Measurements from ENCODE around the gene ARL8A. TPM values are rescaled to one million over a fixed set of nuclear protein-coding genes. Genes with fewer than 3 reads are reported as not detected.

The ARL8A gene
- total and polyA plus RNA-seq, 2 donors (not counting 1 experiment from before 2014, with no cell fraction given): 67.6 to 70.7 TPM

- no peaks in the 10 kb centered on the region for H4K20me1 ChIP-seq (ENCODE audit: control insufficient read depth, insufficient read depth, low read length, poor library complexity, severe bottlenecking)
- peaks cover 1% of the 10 kb centered on the region for H3K27me3 Mint-ChIP-seq
- no peak overlapping the region for H3K27ac ChIP-seq (ENCODE audit: low read length in 2 of 2)
- H3K4me1 ChIP-seq (ENCODE audit: control insufficient read depth in 2 of 2, insufficient read depth in 2 of 2, low read length in 2 of 2): no peaks in the 10 kb centered on the region
- H3K9ac ChIP-seq (ENCODE audit: low read length): no peak overlapping the region
- TF ChIP-seq EZH2 (IDR thresholded peaks at IDR 0.05; ENCODE audit: borderline replicate concordance, insufficient read depth, low read depth, low read length, poor library complexity, severe bottlenecking) (no peak), CTCF (IDR thresholded peaks at IDR 0.05) (no peak)
- H2AFZ ChIP-seq (ENCODE audit: insufficient read depth, low read depth, low read length, poor library complexity, severe bottlenecking): no peak overlapping the region
- CTCF ChIA-PET: no interaction called here
- H3K79me2 ChIP-seq (ENCODE audit: control insufficient read depth, insufficient read depth, low read length): no peaks in the 10 kb centered on the region
- H3K27ac Mint-ChIP-seq: no peak overlapping the region
- ATAC-seq (ENCODE audit: low read depth) (no peak), DNase-seq (no peak)
- POLR2A ChIA-PET: no interaction called here
- H3K4me1 Mint-ChIP-seq: peaks cover 2% of the 10 kb centered on the region
- H3K9me3 Mint-ChIP-seq (ENCODE audit: insufficient read depth): no peaks in the 10 kb centered on the region
- no peak overlapping the region for H3K4me3 ChIP-seq (ENCODE audit: control extremely low read depth in 1 of 5, extremely low read depth in 1 of 5, insufficient read depth in 1 of 5, low read depth in 2 of 5, low read length in 4 of 5)
- H3K27me3 ChIP-seq (replicated peaks in 1 of 4; ENCODE audit: control extremely low read depth in 1 of 4, control insufficient read depth in 3 of 4, insufficient read depth in 4 of 4, low read length in 3 of 4): no peaks in the 10 kb centered on the region
- H3K4me2 ChIP-seq (replicated peaks; ENCODE audit: low read depth, low read length, poor library complexity, severe bottlenecking): no peak overlapping the region
- H3K9me3 ChIP-seq (ENCODE audit: control extremely low read depth in 1 of 3, control insufficient read depth in 2 of 3, insufficient read depth in 1 of 3, low read length in 2 of 3): no peaks in the 10 kb centered on the region
- intact Hi-C loops (cut with micrococcal nuclease): no loop called here
- WGBS (ENCODE audit: insufficient coverage): 100% methylated on average over 4 of the region's 5 CpGs
- no peak overlapping the region for H3K4me3 Mint-ChIP-seq
- H3K36me3 ChIP-seq (replicated peaks in 1 of 2; ENCODE audit: control extremely low read depth in 1 of 2, control insufficient read depth in 1 of 2, extremely low read depth in 1 of 2, insufficient read depth in 2 of 2, low read length in 1 of 2): no peaks in the 10 kb centered on the region
These were observed 27.4 kb upstream of the ARL8A start for GRCh38 chr1:202172015-202172355.

DNA sequence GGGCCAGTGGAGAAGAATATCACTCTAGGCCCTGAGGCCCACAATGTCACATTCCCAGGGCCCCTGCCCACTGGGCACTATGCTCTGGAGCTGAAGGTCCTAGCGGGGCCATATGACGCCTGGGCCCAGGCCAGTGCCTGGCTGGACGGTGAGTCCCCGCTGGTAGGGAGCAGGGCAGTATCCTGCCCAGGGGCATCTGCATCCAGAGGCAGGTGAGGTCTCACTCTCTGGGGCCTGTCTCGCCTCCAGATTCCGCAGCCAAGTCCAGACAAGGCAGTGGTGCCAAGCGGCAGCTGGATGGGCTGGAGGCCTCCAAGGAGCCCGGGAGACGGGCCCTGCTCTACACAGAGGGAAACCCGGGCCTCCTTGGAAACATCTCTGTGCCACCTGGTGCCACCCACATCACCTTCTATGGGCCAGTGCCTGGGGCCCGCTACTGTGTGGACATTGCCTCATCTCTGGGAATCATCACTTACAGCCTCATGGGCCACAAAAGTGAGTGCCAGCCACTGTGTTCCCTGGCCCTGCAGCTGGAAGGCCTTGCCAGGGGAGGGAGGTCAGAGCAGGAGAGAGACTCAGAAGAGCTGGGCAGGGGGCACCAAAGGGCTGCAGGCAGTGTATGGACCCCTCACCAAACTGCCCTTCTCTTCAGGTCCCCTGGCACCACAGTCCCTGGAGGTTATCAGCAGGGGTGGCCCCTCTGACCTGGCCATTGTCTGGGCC, 26.9 kb upstream of the ARL8A start:
- no peak overlapping the region for H3K4me2 ChIP-seq (replicated peaks; ENCODE audit: low read depth, low read length, poor library complexity, severe bottlenecking)
- DNase-seq (no peak), ATAC-seq (ENCODE audit: low read depth) (no peak)
- H3K4me1 Mint-ChIP-seq: peaks cover 7% of the 10 kb centered on the region
- no peaks in the 10 kb centered on the region for H3K9me3 Mint-ChIP-seq (ENCODE audit: insufficient read depth)
- H3K36me3 ChIP-seq (replicated peaks in 1 of 2; ENCODE audit: control extremely low read depth in 1 of 2, control insufficient read depth in 1 of 2, extremely low read depth in 1 of 2, insufficient read depth in 2 of 2, low read length in 1 of 2): no peaks in the 10 kb centered on the region
- TF ChIP-seq EZH2 (IDR thresholded peaks at IDR 0.05; ENCODE audit: borderline replicate concordance, insufficient read depth, low read depth, low read length, poor library complexity, severe bottlenecking) (no peak), CTCF (IDR thresholded peaks at IDR 0.05) (no peak)
- no peak overlapping the region for H3K27ac ChIP-seq (ENCODE audit: low read length in 2 of 2)
- intact Hi-C loops (cut with micrococcal nuclease): no loop called here
- no peaks in the 10 kb centered on the region for H4K20me1 ChIP-seq (ENCODE audit: control insufficient read depth, insufficient read depth, low read length, poor library complexity, severe bottlenecking)
- peaks cover 4% of the 10 kb centered on the region for H3K79me2 ChIP-seq (ENCODE audit: control insufficient read depth, insufficient read depth, low read length)
- peaks cover 0 to 2% of the 10 kb centered on the region in 2 donors for H3K4me1 ChIP-seq (ENCODE audit: control insufficient read depth in 2 of 2, insufficient read depth in 2 of 2, low read length in 2 of 2)
- H2AFZ ChIP-seq (ENCODE audit: insufficient read depth, low read depth, low read length, poor library complexity, severe bottlenecking): no peak overlapping the region
- WGBS (ENCODE audit: insufficient coverage): 95% methylated on average over 10 of the region's 11 CpGs
- CTCF ChIA-PET: interaction anchor here (1.1 to 2.5 kb wide), 2 partner anchors 11 to 13 kb away, joined by 4 to 7 read pairs; partner anchors contain the start of gene PTPN7
- no peaks in the 10 kb centered on the region for H3K27me3 ChIP-seq (replicated peaks in 1 of 4; ENCODE audit: control extremely low read depth in 1 of 4, control insufficient read depth in 3 of 4, insufficient read depth in 4 of 4, low read length in 3 of 4)
- H3K9me3 ChIP-seq (ENCODE audit: control extremely low read depth in 1 of 3, control insufficient read depth in 2 of 3, insufficient read depth in 1 of 3, low read length in 2 of 3): no peaks in the 10 kb centered on the region
- H3K4me3 ChIP-seq (ENCODE audit: control extremely low read depth in 1 of 5, extremely low read depth in 1 of 5, insufficient read depth in 1 of 5, low read depth in 2 of 5, low read length in 4 of 5): no peak overlapping the region
- POLR2A ChIA-PET: no interaction called here
- H3K27me3 Mint-ChIP-seq: peaks cover 6% of the 10 kb centered on the region
- no peak overlapping the region for H3K27ac Mint-ChIP-seq
- H3K9ac ChIP-seq (ENCODE audit: low read length): no peak overlapping the region
- H3K4me3 Mint-ChIP-seq: no peak overlapping the region

Data from B cell (primary cell).